H1 (cell line): ENCODE results near the gene POMP. TPM values are rescaled to one million over a fixed set of nuclear protein-coding genes. Genes with fewer than 3 reads are reported as not detected.

ENCODE experiments used
- ASH2L ChIP-seq: fragments of 200-600, 300-600 bp; sonication (generic); IDR thresholded peaks from one replicate; pipeline ENCODE4 v1.7.1; 2017; ENCODE audit warnings: low read length
- BACH1 ChIP-seq: IDR thresholded peaks from 2 replicates; pipeline ENCODE4 v1.6.1; 2012; ENCODE audit warnings: low read length, improper control_type of control experiment
- BCL11A ChIP-seq, 2 experiments: IDR thresholded peaks; one replicate each; pipeline ENCODE4 v1.6.1; 2011; ENCODE audit warnings: low read depth in 2 of 2, low read length in 2 of 2, mild to moderate bottlenecking in 2 of 2
- CBX5 ChIP-seq: fragments of 300-800, 300-1000 bp; sonication (generic); IDR thresholded peaks from 2 replicates; pipeline ENCODE4 v1.7.1; 2016; ENCODE audit warnings: antibody characterized with exemption, low read length, low read depth
- CBX8 ChIP-seq: fragments of 300-800, 300-1000 bp; sonication (generic); IDR thresholded peaks from 2 replicates; pipeline ENCODE4 v1.7.1; 2016; ENCODE audit warnings: low read depth, low read length, borderline replicate concordance
- CHD1 ChIP-seq: IDR thresholded peaks from 2 replicates; pipeline ENCODE4 v1.6.1; 2012; ENCODE audit warnings: low read depth, low read length, improper control_type of control experiment
- CREB1 ChIP-seq: IDR thresholded peaks from 2 replicates; pipeline ENCODE4 v1.6.1; 2012; ENCODE audit warnings: inconsistent platforms
- CTBP2 ChIP-seq: IDR thresholded peaks from 2 replicates; pipeline ENCODE4 v1.7.0; 2011; ENCODE audit warnings: borderline replicate concordance, mild to moderate bottlenecking, moderate library complexity, mixed read lengths, low read length; ENCODE audit not compliant: insufficient read depth, insufficient read length
- E2F6 ChIP-seq: IDR thresholded peaks from 2 replicates; pipeline ENCODE4 v1.6.1; 2012; ENCODE audit warnings: inconsistent platforms
- EGR1 ChIP-seq: IDR thresholded peaks from 2 replicates; pipeline ENCODE4 v1.6.1; 2011; ENCODE audit warnings: low read depth, low read length, borderline replicate concordance
- KDM4A ChIP-seq: IDR thresholded peaks from one replicate; pipeline ENCODE4 v1.7.1; 2012; ENCODE audit warnings: low read depth, mild to moderate bottlenecking, moderate library complexity, low read length, inconsistent platforms; ENCODE audit not compliant: severe bottlenecking
- KDM5A ChIP-seq: fragments of 200-600 bp; IDR thresholded peaks from 2 replicates; pipeline ENCODE4 v1.7.1; 2012; ENCODE audit warnings: mild to moderate bottlenecking, low read length, inconsistent platforms, mixed read lengths
- NANOG ChIP-seq: IDR thresholded peaks from 2 replicates; pipeline ENCODE4 v1.6.1; 2011; ENCODE audit warnings: low read length, low read depth, mild to moderate bottlenecking, inconsistent platforms; ENCODE audit not compliant: insufficient read depth, poor library complexity, severe bottlenecking
- NRF1 ChIP-seq: IDR thresholded peaks from 2 replicates; pipeline ENCODE4 v1.6.1; 2011; ENCODE audit warnings: mild to moderate bottlenecking, low read depth, low read length, improper control_type of control experiment
- PHF8 ChIP-seq: fragments of 200-600 bp; sonication (generic); conservative IDR thresholded peaks from 2 replicates; pipeline ENCODE4 v1.7.1; 2012; ENCODE audit warnings: low read depth, mild to moderate bottlenecking, inconsistent platforms, low read length, moderate library complexity
- POU5F1 ChIP-seq: IDR thresholded peaks from 2 replicates; pipeline ENCODE4 v1.6.1; 2011; ENCODE audit warnings: low read depth, mild to moderate bottlenecking, low read length, moderate library complexity
- RAD21 ChIP-seq, 2 experiments: IDR thresholded peaks in 1 of 2; conservative IDR thresholded peaks in 1 of 2; 2 replicates each; pipeline ENCODE4 v1.6.1; 2011; ENCODE audit warnings: low read depth in 2 of 2, low read length in 2 of 2, improper control_type of control experiment in 1 of 2, inconsistent platforms in 1 of 2, mild to moderate bottlenecking in 1 of 2, moderate library complexity in 1 of 2
- RXRA ChIP-seq: IDR thresholded peaks from 2 replicates; pipeline ENCODE4 v1.6.1; 2011; ENCODE audit warnings: low read depth, mild to moderate bottlenecking, low read length, moderate library complexity; ENCODE audit not compliant: insufficient read depth
- SIN3A ChIP-seq, 2 experiments: IDR thresholded peaks in 1 of 2; conservative IDR thresholded peaks in 1 of 2; 2 replicates each; pipeline ENCODE4 v1.6.1; 2011 to 2012; ENCODE audit warnings: low read length in 2 of 2, improper control_type of control experiment in 1 of 2, low read depth in 1 of 2, mild to moderate bottlenecking in 1 of 2
- SIX5 ChIP-seq: IDR thresholded peaks from 2 replicates; pipeline ENCODE4 v1.6.1; 2011; ENCODE audit warnings: mild to moderate bottlenecking, low read depth, low read length
- SP1 ChIP-seq: IDR thresholded peaks from 2 replicates; pipeline ENCODE4 v1.6.1; 2011; ENCODE audit warnings: low read depth, low read length
- SP4 ChIP-seq: IDR thresholded peaks from 2 replicates; pipeline ENCODE4 v1.6.1; 2012; ENCODE audit warnings: low read length, inconsistent platforms
- SRF ChIP-seq: IDR thresholded peaks from 2 replicates; pipeline ENCODE4 v1.6.1; 2011; ENCODE audit warnings: mild to moderate bottlenecking, low read depth, low read length, moderate library complexity
- SUZ12 ChIP-seq: fragments of 200-600 bp; sonication (generic); IDR thresholded peaks from 2 replicates; pipeline ENCODE4 v1.6.1; 2012; ENCODE audit warnings: mild to moderate bottlenecking, inconsistent platforms, low read length, moderate library complexity, mixed read lengths
- TCF12 ChIP-seq: IDR thresholded peaks from 2 replicates; pipeline ENCODE4 v1.6.1; 2011; ENCODE audit warnings: low read depth, mild to moderate bottlenecking, low read length
- polyA plus RNA-seq, 7 experiments: library from polyadenylated mRNA; depleted of rRNA in 3 of 7; stranded (reverse) in 5 of 7; unstranded in 2 of 7; fragments of >200 nt in 5 of 7; fragments of 200-250 nt in 2 of 7; gene quantifications; 1 replicate in 5 of 7; 2 replicates in 1 of 7; 4 replicates in 1 of 7; pipeline versions ENCODE4 v1.2.1 to v1.2.3, GENCODE V29; 2011 to 2013; ENCODE audit warnings: missing spikeins in 2 of 7, mixed read lengths in 2 of 7
- total RNA-seq: library from RNA; stranded (reverse); fragmentation: NEBNext Ultra II Directional; extraction: Animal tissue kit (Norgen Biotek cat#: 25700); gene quantifications from 2 replicates; pipeline ENCODE4 v1.2.1, GENCODE V29; 2021

Gene POMP
- total and polyA plus RNA-seq, 2 of the 8 experiments (the other 6 are each of a cell fraction or from before 2014, with no cell fraction given) = 38.4 to 115 TPM

GRCh38 chr13:28718543-28719226 is 59.8 kb downstream of the POMP start, which contains the start of gene SLC46A3 (continued):
- TF ChIP-seq E2F6 (0 out of 2 replicates have a peak, but pooled peaks have one; percentile 17), CBX8 (no peak), SP1 (peak; percentile 96), POU5F1 (no peak), PHF8 (no peak), BACH1 (peak; percentile 53; the same call in 1 of the 2 replicates), CBX5 (no peak), SP4 (no peak), CTBP2 (no peak), KDM4A (peak; percentile 47), BCL11A (IDR thresholded peaks at IDR 0.05; ENCODE audit: low read depth in 2 of 2, low read length in 2 of 2) (no peak), SRF (no peak), SIN3A (conservative IDR thresholded peaks at IDR 0.05 in 1 of 2, IDR thresholded peaks at IDR 0.05 in 1 of 2; ENCODE audit: low read depth in 1 of 2, low read length in 2 of 2) (peak; percentile 68 to 97; a peak in 2 of 4 replicates), RAD21 (IDR thresholded peaks at IDR 0.05 in 1 of 2, conservative IDR thresholded peaks at IDR 0.05 in 1 of 2; ENCODE audit: low read depth in 2 of 2, low read length in 2 of 2) (peak; percentile 7 to 13; a peak in 2 of 4 replicates), NRF1 (no peak), TCF12 (no peak), SUZ12 (no peak; the same call in 1 of the 2 replicates), CHD1 (no peak), RXRA (no peak), EGR1 (no peak), NANOG (no peak), ASH2L (peak; percentile 94), CREB1 (peak; percentile 52), KDM5A (no peak), SIX5 (no peak)
